Activated gamma-delta T cell treated with anti-CD3 and anti-CD28 coated beads, Interleukin-2, amount 50 U/mL, for 16 hours (primary cell): ENCODE data around the gene LRFN4.

Source experiments
- DNase-seq: peaks from one replicate; pipeline ENCODE4 v3.0.0-alpha.2; 2020; ENCODE audit warnings: low read depth

The LRFN4 gene

DNA sequence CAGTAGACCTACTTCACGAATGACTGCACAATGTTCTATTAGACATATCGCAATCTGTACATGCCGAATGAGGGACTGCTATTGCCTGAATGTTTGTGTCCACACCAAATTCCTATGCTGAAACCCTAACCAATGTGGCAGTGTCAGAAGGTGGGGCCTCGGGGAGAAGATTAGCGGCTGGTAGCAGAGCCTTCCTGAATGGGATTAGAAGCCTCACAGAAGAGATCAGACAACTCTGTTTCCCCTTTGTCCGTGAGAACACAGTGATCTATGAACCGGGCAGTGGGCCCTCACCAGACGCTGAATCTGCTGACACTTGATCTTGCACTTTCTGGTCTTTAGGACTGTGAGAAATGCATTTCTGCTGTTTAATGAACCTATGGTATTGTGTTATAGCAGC is 33.1 kb downstream of the LRFN4 start:
- no peak for DNase-seq

DNA sequence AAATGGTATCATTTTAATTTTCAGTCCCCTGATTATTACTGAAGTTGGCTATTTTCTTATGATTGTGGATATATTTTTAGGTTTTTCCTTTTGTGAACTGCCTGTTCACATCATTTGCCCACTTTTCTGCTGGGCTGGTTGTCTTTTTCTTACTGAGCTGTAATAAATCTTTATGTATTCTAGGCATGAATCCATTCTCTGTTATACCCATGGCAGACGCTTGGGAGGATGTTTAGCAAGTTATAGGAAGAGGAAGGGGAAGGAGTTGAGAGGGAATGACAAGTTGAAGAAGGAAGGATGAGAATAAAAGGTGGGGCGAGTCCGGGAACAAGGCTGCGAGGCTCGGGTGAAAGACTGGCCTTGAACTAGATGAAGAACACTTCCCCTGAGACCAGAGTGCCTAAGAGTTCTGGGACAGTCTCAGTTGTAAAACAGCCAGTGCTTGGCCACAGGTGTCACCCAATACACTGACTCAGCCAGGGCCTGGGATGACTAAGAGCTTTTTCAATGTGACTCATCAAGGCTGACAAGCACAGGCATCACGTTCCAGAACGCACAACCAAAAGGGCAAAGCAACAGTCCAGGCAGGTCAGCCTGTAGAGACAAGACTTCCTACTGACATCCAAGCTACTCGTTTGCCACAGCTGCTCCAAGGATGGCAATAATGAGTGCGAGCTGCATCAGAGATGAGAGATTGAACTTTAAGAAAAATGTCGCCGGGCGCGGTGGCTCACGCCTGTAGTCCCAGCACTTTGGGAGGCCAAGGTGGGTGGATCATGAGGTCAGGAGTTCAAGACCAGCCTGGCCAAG is 35.2 kb downstream of the LRFN4 start:
- peak; percentile 6 for DNase-seq

DNA sequence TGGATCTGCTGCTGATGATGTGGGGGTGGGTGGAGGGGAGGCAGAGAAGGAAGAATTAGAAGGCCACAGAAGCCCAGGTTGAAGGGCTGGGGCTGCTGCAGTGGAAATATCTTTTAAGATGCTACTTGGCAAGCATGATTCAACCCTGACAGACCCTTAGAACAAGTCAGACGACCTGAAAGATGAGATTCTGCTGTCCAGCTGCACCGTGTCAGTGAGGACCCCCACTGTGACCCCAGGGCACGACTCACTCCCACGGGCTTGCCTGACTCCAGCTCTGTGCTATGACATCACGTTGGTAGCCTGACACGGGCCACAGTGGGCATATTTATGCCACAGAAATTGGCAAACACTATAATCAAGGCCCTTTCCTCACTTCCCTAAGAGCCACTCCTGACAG is 36.0 kb downstream of the LRFN4 start:
- DNase-seq: no peak

DNA sequence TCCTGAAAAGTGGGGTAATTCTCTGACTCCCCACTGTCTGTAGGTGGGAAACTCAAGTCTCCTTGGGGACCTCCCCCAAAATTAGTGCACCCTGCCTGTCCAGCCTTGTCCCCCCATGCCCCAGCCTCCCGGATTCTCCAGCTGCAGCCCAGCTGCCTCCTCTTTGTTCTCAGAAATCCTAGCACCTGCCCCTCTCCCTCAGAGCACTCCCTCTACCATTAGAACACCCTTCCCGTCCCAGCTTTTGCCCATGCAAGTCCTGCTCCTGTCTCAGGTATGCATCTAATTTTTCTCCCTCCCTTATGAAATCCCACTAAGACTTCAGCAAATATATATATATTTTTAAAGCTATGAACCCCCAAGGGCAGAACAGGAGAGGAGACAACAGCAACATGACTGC is 37.3 kb downstream of the LRFN4 start:
- no peak for DNase-seq

DNA sequence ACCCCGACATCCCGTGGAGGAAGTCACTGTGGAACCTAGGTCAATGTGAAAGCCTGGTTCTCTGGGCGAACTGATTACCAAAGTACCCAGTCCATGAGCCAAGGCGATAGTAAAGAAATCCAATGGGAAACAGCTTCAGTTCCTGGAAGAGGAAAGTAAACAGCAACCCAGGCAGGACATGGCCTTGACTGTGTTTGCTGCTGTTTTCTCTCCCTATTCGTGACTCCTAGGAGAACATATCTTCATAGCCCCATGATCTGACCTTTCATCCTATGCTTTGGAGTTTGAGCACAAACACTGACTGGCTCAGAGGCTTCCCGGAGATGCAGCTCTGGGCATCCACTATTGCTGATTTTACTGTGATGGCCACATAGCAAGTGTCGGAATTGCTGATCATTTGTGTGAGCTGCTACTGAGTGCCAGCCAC is 45.1 kb downstream of the LRFN4 start:
- no peak for DNase-seq

GRCh38 chr11:66902486-66903177 is 45.8 kb downstream of the LRFN4 start:
- DNase-seq: no peak

GRCh38 chr11:66904055-66904454 is 47.2 kb downstream of the LRFN4 start:
- DNase-seq: no peak

DNA sequence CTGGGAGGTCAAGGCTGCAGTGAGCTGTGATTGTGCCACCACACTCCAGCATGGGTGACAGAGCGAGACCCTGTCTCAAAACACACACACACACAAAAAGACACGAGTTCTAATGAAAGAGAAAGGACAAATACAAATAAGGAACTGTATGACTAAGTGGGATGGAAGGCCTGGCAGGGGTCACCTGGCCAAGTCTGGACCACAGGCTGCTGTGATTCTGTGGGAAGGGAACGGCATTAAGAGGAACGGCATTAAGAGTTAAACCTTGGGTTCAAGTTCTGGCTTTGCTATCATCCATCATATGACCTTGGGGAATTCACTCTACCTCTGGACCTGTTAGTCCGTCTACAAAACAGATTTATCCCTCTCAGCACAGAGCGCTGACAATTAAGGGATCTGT is 47.7 kb downstream of the LRFN4 start:
- DNase-seq: no peak

- DNase-seq: no peak
These were observed 48.2 kb downstream of the LRFN4 start for GRCh38 chr11:66904981-66905521.

DNA sequence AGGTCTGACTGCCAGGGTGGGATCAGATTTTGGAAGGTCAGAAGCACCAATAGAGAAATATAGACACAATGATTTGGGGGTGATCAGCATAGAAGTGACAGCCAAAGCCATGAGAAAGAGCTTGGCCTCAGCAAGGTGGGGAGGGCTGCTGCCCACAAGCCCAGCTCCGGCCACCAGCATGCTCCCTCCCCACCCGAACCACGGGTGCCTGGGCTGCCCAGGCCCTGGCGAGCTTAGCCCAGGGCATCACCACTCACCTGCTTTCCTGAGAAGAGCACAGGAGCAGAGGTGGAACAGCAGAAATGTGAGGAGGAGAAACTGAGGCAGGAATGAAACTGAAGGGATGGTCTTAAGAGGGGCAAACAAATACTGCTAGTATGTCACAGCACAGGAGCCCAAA is 48.8 kb downstream of the LRFN4 start:
- no peak for DNase-seq

GRCh38 chr11:66906061-66906733 is 49.3 kb downstream of the LRFN4 start:
- DNase-seq: no peak

DNA sequence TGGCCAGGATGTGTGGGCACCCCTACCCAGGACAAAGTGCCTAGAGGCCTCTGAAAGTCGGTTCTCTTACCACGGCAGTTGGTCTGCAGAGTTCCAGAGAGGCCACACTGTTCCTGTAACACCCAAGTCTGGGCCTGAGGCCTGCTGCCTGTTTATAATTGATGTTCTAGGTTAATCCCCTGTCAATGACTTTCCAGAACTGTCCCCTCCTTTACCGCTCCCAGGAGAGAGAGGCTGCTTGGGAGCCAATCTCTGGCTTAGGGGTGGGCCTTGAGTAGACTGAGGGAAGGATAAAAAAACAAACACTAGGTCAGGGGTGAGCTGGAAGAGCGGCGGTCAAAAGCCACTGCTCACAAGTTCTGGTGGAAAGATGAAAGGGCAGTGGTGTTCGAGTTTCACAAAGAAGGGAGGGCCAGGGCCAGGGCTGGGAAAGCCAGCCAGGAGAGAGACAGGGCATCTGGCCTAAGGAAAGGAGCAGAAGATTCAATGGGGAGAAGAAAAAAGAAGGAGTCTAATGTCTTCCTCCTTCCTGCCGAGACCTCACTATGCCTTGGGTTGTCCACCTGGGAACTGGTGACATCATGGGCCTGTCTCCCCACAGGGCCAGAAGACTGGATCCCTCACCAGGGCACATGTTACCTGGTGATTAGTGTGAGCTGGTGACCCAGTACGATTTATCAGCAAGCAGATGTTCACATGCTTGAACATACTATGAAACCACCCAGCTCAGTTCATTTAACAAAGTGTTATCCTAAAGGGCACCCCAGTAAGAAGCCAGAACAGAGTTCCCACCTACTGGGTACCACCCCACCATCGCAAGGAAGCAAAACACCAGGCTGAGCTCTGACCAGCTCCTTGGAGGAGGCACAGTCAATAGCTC is 51.1 kb downstream of the LRFN4 start:
- no peak for DNase-seq

GRCh38 chr11:66909181-66909580 is 52.3 kb downstream of the LRFN4 start:
- DNase-seq: no peak

DNA sequence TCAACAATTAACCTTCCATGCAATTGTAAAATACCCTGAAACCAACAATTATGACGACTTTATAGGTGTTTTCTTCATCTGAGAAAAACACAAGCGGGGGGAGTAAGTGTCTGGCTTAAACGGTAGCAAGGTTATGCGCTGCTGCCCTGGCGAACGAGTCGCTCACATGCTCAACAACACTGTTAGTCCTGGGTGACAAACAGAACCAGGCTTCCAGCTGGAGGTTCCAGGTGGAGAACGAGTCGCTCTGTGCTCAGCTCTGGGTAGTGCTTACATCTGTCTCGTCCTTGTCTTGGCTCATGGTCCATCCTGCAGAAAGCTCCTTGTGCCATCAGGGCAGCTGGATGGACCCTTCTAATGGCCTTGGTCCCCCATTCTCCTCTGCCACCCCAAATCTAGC is 53.2 kb downstream of the LRFN4 start:
- no peak for DNase-seq
